ENCODE measurements around the gene KDM8. TPM values are rescaled to one million over a fixed set of nuclear protein-coding genes. Genes with fewer than 3 reads are reported as not detected.

The KDM8 gene
- total RNA-seq, 1 experiment from 2014 or later = 5.1 TPM

GRCh38 chr16:27243725-27244362 is 40.5 kb downstream of the KDM8 start:
- no peaks in the 10 kb centered on the region for H3K9me2 ChIP-seq (ENCODE audit: insufficient read depth)
- H3K36me3 ChIP-seq (ENCODE audit: low read depth) = no peaks in the 10 kb centered on the region
- H3K4me3 ChIP-seq = no peak overlapping the region
- ChIA-PET POLR2A (ENCODE audit: unreplicated experiment) (interaction anchor here (0.6 kb wide), 1 partner anchor 72 kb away, joined by 3 read pairs; no protein-coding TSS in a partner anchor), CTCF (interaction anchor here (1.8 kb wide), 1 partner anchor 9 kb away, joined by 5 read pairs; no protein-coding TSS in a partner anchor)
- H3K27me3 ChIP-seq (ENCODE audit: insufficient read depth, low read depth) = no peaks in the 10 kb centered on the region
- H3K4me2 ChIP-seq = peak overlapping the region; percentile 63
- intact Hi-C loops (cut with micrococcal nuclease; ENCODE audit: unreplicated experiment) = no loop called here
- H3K79me2 ChIP-seq (ENCODE audit: low read depth) = peaks cover 25% of the 10 kb centered on the region
- TF ChIP-seq EZH2 (IDR thresholded peaks at IDR 0.05; ENCODE audit: low read depth) (no peak), CTCF (conservative IDR thresholded peaks at IDR 0.05) (no peak)
- no TSS peak for BruUV-seq (replicated peaks)
- H4K20me1 ChIP-seq (ENCODE audit: insufficient read depth) = no peaks in the 10 kb centered on the region
- no peak for DNase-seq
- H3K9me3 ChIP-seq (ENCODE audit: insufficient read depth, low read depth) = no peaks in the 10 kb centered on the region
- H2AFZ ChIP-seq = no peak overlapping the region
- peak overlapping the region; percentile 63 for H3K27ac ChIP-seq
- H3K4me1 ChIP-seq (replicated peaks; ENCODE audit: insufficient read depth) = peaks cover 33% of the 10 kb centered on the region
- peaks cover 12% of the 10 kb centered on the region for H3F3A ChIP-seq (ENCODE audit: insufficient read depth, low read depth)

- H3K9me2 ChIP-seq (ENCODE audit: insufficient read depth) = no peaks in the 10 kb centered on the region
- H3K4me1 ChIP-seq (replicated peaks; ENCODE audit: insufficient read depth) = peaks cover 33% of the 10 kb centered on the region
- TF ChIP-seq CTCF (conservative IDR thresholded peaks at IDR 0.05) = no peak
- TF ChIP-seq EZH2 (IDR thresholded peaks at IDR 0.05; ENCODE audit: low read depth) = no peak
- H3K9me3 ChIP-seq (ENCODE audit: insufficient read depth, low read depth) = no peaks in the 10 kb centered on the region
- ChIA-PET POLR2A (ENCODE audit: unreplicated experiment) (interaction anchor here (0.6 kb wide), 1 partner anchor 72 kb away, joined by 3 read pairs; no protein-coding TSS in a partner anchor), CTCF (interaction anchor here (1.8 kb wide), 1 partner anchor 10 kb away, joined by 5 read pairs; no protein-coding TSS in a partner anchor)
- peaks cover 12% of the 10 kb centered on the region for H3F3A ChIP-seq (ENCODE audit: insufficient read depth, low read depth)
- H4K20me1 ChIP-seq (ENCODE audit: insufficient read depth) = no peaks in the 10 kb centered on the region
- no TSS peak for BruUV-seq (replicated peaks)
- no peak overlapping the region for H3K27ac ChIP-seq
- no peaks in the 10 kb centered on the region for H3K36me3 ChIP-seq (ENCODE audit: low read depth)
- peaks cover 24% of the 10 kb centered on the region for H3K79me2 ChIP-seq (ENCODE audit: low read depth)
- DNase-seq = no peak
- H3K4me3 ChIP-seq = no peak overlapping the region
- H3K4me2 ChIP-seq = no peak overlapping the region
- H2AFZ ChIP-seq = no peak overlapping the region
- intact Hi-C loops (cut with micrococcal nuclease; ENCODE audit: unreplicated experiment) = no loop called here
- H3K27me3 ChIP-seq (ENCODE audit: insufficient read depth, low read depth) = no peaks in the 10 kb centered on the region
Observed at GRCh38 chr16:27244363-27244755, 41.0 kb downstream of the KDM8 start.

- no peaks in the 10 kb centered on the region for H3K9me2 ChIP-seq (ENCODE audit: insufficient read depth)
- H3K9me3 ChIP-seq (ENCODE audit: insufficient read depth, low read depth) = no peaks in the 10 kb centered on the region
- peaks cover 20% of the 10 kb centered on the region for H3F3A ChIP-seq (ENCODE audit: insufficient read depth, low read depth)
- H3K36me3 ChIP-seq (ENCODE audit: low read depth) = no peaks in the 10 kb centered on the region; the same call in 1 of the 2 replicates
- H4K20me1 ChIP-seq (ENCODE audit: insufficient read depth) = no peaks in the 10 kb centered on the region
- intact Hi-C loops (cut with micrococcal nuclease; ENCODE audit: unreplicated experiment) = no loop called here
- H2AFZ ChIP-seq = no peak overlapping the region
- H3K4me2 ChIP-seq = no peak overlapping the region
- H3K27ac ChIP-seq = no peak overlapping the region
- TF ChIP-seq CTCF (conservative IDR thresholded peaks at IDR 0.05) (no peak), EZH2 (IDR thresholded peaks at IDR 0.05; ENCODE audit: low read depth) (no peak)
- peaks cover 17% of the 10 kb centered on the region for H3K79me2 ChIP-seq (ENCODE audit: low read depth)
- H3K4me3 ChIP-seq = no peak overlapping the region
- no peak for DNase-seq
- H3K27me3 ChIP-seq (ENCODE audit: insufficient read depth, low read depth) = no peaks in the 10 kb centered on the region
- ChIA-PET CTCF (no interaction called here), POLR2A (ENCODE audit: unreplicated experiment) (interaction anchor here (0.7 kb wide), 1 partner anchor 19 kb away, joined by 4 read pairs; no protein-coding TSS in a partner anchor)
- H3K4me1 ChIP-seq (replicated peaks; ENCODE audit: insufficient read depth) = peaks cover 33% of the 10 kb centered on the region
- no TSS peak for BruUV-seq (replicated peaks)
Observed at GRCh38 chr16:27245276-27246172, 42.2 kb downstream of the KDM8 start.

Measured in PC-9 (cell line).